NB4 (cell line): Measurements from ENCODE around the gene GALR1.

Experiments
- DNase-seq: peaks from one replicate; pipeline ENCODE4 v3.0.0; 2010; ENCODE audit warnings: low read depth
- H3K4me3 ChIP-seq: one replicate; pipeline ENCODE4 v1.5.1; 2011; ENCODE audit warnings: mild to moderate bottlenecking, low read depth, low read length, moderate library complexity
- MYC ChIP-seq: IDR thresholded peaks from 2 replicates; pipeline ENCODE4 v1.6.1; 2011; ENCODE audit warnings: low read depth, low read length
- POLR2A ChIP-seq: IDR thresholded peaks from 2 replicates; pipeline ENCODE4 v1.6.1; 2011; ENCODE audit warnings: mild to moderate bottlenecking; ENCODE audit not compliant: insufficient read length; ENCODE audit errors: extremely low read depth
- TF ChIP-seq, protein P1 (sequence below): IDR thresholded peaks from 2 replicates; pipeline ENCODE4 v1.6.1; 2011; ENCODE audit warnings: low read depth, low read length
- TF ChIP-seq, protein P2 (sequence below): IDR thresholded peaks from one replicate; pipeline ENCODE4 v1.5.1; 2012; ENCODE audit warnings: low read depth, low read length

GALR1 gene

DNA sequence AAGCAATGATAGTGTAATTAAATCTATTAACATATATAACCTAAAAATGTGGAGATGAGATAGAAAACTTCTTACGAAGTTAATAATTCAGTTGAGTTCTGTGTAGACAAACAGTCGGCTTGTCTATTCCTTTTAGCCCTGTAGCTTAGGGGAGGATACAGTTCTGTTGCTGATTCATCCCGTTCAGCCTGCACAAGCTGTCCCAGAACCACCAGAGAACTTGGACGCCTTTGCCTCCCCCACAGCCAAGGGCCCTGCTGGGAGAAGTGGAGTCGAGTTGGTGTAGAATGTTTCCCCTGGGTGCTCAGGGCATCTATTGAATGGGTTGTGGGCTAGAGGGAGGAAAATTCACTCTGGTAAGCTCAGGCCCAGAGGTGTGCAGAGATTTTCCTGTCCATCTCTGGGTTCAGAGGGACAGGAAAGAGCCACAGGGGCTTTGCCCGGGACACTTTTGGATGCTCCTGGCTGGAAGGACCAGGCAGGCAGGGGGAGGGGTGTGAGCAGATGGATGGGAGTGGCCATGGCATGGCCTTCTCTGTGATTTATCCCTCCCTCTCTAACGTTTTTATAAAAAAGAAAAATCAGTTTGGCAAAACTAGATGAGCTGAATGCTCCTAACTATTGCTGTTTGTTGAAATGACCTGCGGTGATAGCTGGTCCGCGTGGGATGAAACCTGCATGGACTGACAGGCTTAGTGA lies 42.8 kb upstream of the GALR1 start:
- TF ChIP-seq, protein P1, sequence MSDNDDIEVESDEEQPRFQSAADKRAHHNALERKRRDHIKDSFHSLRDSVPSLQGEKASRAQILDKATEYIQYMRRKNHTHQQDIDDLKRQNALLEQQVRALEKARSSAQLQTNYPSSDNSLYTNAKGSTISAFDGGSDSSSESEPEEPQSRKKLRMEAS = no peak
- no peak overlapping the region for H3K4me3 ChIP-seq
- DNase-seq = peak; percentile 67

DNA sequence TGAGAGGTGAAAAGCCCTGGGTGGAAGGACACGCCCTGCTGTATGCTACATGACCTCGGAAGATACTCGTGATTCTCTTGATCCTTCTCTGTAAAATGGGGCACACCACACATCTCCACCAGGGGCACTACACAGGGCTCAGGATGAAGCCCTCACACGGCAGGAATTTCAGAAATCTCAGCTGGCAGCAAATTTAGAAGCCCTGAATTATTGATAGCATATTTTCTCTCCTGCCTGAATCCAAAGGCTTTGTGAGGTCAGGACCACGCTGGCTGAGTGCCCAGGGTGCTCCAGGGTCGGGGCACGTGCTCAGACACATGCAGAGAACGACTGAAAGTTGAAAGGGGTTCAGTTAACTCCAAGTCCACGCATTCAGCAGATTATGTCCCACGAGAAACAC lies 42.1 kb upstream of the GALR1 start:
- no peak for TF ChIP-seq MYC
- TF ChIP-seq, protein P2, sequence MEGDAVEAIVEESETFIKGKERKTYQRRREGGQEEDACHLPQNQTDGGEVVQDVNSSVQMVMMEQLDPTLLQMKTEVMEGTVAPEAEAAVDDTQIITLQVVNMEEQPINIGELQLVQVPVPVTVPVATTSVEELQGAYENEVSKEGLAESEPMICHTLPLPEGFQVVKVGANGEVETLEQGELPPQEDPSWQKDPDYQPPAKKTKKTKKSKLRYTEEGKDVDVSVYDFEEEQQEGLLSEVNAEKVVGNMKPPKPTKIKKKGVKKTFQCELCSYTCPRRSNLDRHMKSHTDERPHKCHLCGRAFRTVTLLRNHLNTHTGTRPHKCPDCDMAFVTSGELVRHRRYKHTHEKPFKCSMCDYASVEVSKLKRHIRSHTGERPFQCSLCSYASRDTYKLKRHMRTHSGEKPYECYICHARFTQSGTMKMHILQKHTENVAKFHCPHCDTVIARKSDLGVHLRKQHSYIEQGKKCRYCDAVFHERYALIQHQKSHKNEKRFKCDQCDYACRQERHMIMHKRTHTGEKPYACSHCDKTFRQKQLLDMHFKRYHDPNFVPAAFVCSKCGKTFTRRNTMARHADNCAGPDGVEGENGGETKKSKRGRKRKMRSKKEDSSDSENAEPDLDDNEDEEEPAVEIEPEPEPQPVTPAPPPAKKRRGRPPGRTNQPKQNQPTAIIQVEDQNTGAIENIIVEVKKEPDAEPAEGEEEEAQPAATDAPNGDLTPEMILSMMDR = peak; percentile 60
- no peak overlapping the region for H3K4me3 ChIP-seq
- DNase-seq = peak; percentile 59

DNA sequence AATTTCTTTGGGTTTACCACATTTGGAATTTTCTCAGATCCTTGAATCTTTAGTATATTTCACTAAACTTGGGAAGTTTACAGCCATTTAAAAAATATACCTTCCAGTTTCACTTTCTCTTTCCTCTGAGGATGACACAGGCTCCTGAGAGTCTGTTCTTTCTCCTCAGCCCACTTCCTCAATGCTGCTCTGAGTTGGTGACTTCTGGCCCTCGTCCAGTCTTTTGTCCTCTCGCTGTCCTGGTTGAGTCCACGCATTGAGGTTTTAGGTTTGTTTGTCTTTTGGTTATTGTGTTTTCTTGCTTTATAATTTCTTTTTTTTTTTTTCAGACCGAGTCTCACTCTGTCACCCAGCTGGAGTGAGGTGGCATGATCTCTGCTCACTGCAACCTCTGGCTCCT lies 40.7 kb upstream of the GALR1 start:
- TF ChIP-seq, protein P1 = no peak
- TF ChIP-seq POLR2A = no peak
- TF ChIP-seq, protein P2 = no peak
- TF ChIP-seq MYC = no peak
- DNase-seq = peak; percentile 76
- peak overlapping the region; percentile 73 for H3K4me3 ChIP-seq

DNA sequence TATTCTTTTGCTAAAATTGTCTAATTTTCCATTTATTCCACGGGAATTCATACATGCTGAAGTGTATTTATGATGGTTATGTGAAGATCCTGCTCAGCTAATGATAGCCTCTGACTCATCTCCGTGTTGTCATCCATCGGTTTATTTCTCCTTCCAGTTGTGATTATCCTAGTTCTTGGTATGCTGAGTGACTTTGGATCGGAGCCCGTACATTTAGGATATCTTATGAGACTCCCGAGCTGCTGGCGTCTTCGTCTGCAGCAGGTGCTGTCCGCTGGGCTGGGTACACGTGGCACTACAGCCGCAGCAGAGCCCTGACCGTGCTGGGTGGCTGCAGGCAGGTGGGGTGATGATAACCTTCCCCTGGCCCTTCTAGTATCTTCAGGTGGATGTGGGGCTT lies 40.1 kb upstream of the GALR1 start:
- TF ChIP-seq POLR2A = no peak
- TF ChIP-seq, protein P1 = no peak
- TF ChIP-seq, protein P2 = no peak
- no peak for TF ChIP-seq MYC
- no peak overlapping the region for H3K4me3 ChIP-seq
- DNase-seq = peak; percentile 18

DNA sequence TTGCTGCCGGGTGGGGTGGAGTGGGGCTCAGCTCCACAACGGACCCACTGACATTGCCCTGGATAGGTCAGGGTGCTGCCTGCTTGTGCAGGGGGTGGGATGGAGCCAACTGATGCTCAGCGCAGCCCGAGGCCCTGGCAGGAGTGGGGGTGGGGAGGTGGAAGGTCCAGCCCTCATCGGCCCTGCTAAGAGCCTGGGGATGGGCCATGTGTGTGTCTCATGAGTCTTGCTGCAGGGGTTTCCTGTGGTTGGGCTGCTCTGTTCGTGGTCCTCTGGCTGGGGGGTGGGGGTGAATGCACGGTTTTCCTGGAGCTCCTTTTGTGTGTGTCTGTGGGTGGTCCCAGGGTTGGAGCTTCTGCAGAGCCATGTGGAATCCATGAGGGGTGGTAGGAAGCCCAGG lies 39.4 kb upstream of the GALR1 start:
- H3K4me3 ChIP-seq = no peak overlapping the region
- DNase-seq = peak; percentile 27
- TF ChIP-seq POLR2A = no peak
- TF ChIP-seq, protein P1 = no peak
- no peak for TF ChIP-seq MYC
- TF ChIP-seq, protein P2 = no peak

DNA sequence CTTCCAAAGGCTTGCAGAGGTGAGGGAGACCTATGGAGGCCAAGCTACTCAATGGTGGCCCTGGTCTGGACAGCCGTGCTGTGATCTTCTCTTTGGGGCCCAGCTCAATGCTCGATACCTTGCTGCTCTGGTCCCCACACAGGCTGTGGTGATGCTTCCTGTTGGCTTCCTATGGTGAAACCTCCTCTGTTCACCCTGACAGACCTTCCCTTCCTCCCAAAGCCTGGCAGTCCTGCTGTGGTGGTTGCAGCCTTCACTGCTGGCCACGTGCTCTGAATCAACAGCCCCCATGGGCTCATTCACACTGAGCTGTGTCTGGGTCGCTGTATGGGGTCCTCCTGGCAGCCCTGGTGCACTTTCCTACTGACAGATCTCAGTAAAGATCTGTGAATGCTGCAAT lies 31.0 kb upstream of the GALR1 start:
- TF ChIP-seq, protein P1 = 0 out of 2 replicates have a peak, but pooled peaks have one; percentile 22
- TF ChIP-seq, protein P2 = no peak

More for the DNA sequence above, 31.0 kb upstream of the GALR1 start:
- DNase-seq = peak; percentile 21
- no peak overlapping the region for H3K4me3 ChIP-seq
